Activated CD4-positive, alpha-beta memory T cell treated with anti-CD3 and anti-CD28 coated beads for 36 hours (primary cell): ENCODE data around the gene DOCK10. TPM values are rescaled to one million over a fixed set of nuclear protein-coding genes. Genes with fewer than 3 reads are reported as not detected.
"Not testable (repeated sequence)": the region's sequence is repeated elsewhere in the genome, so short reads cannot be mapped to it uniquely, and the experiment has no call there.

ENCODE experiments used
- CTCF ChIA-PET: fragments of 350-600 bp; sonication (Branson Sonifier 250); formaldehyde crosslinking; loops from one replicate; lab custom pipeline; 2021; ENCODE audit warnings: antibody characterized with exemption, inconsistent platforms; lab: Charles Lee
- POLR2A ChIA-PET: fragments of 350-600 bp; sonication (Branson Sonifier 250); formaldehyde crosslinking; loops from one replicate; lab custom pipeline; 2021; ENCODE audit warnings: antibody characterized with exemption; lab: Charles Lee
- DNase-seq: peaks from one replicate; pipeline ENCODE4 v3.0.0-alpha.2; 2020
- H3K27ac Mint-ChIP-seq: one replicate; pipeline ENCODE4 v1.8.0; 2021; ENCODE audit warnings: mixed read lengths
- H3K27me3 Mint-ChIP-seq: one replicate; pipeline ENCODE4 v1.8.0; 2021; ENCODE audit warnings: mixed read lengths
- H3K36me3 Mint-ChIP-seq: one replicate; pipeline ENCODE4 v1.8.0; 2021; ENCODE audit warnings: mixed read lengths
- H3K4me1 Mint-ChIP-seq: one replicate; pipeline ENCODE4 v1.8.0; 2021; ENCODE audit warnings: low read depth, mixed read lengths
- H3K4me3 Mint-ChIP-seq: one replicate; pipeline ENCODE4 v1.8.0; 2021; ENCODE audit warnings: mild to moderate bottlenecking, mixed read lengths
- H3K9me3 Mint-ChIP-seq: one replicate; pipeline ENCODE4 v1.8.0; 2021; ENCODE audit warnings: mixed read lengths
- intact Hi-C: fragments of 100-400 bp; cut with micrococcal nuclease; formaldehyde crosslinking; loops from one replicate; pipeline ENCODE4 v1.15.1; 2023
- total RNA-seq, 2 experiments: library from RNA; stranded (reverse); gene quantifications; one replicate each; pipeline ENCODE4 v1.2.3, GENCODE V29; 2021

DOCK10 gene
- total RNA-seq, 2 experiments from 2014 or later, result 134 to 139 TPM

- ChIA-PET POLR2A (interaction anchor here (1.0 to 12.2 kb wide), 4 partner anchors 8 to 22 kb away, joined by 3 to 209 read pairs (median 14); no protein-coding TSS in a partner anchor), CTCF (interaction anchor here (0.9 to 3.8 kb wide), 3 partner anchors 18 to 62 kb away, joined by 4 to 29 read pairs (median 5); no protein-coding TSS in a partner anchor)
- peak overlapping the region; percentile 81 for H3K4me3 Mint-ChIP-seq
- intact Hi-C loops, result loop anchor here (5.0 kb wide), 1 partner anchor 358 kb away; the partner anchor contains the start of gene CUL3
- H3K27ac Mint-ChIP-seq, result peak overlapping the region; percentile 98
- no peak for DNase-seq
- H3K27me3 Mint-ChIP-seq, result no peaks in the 10 kb centered on the region
- peaks cover 31% of the 10 kb centered on the region for H3K36me3 Mint-ChIP-seq
- H3K4me1 Mint-ChIP-seq, result peaks cover 64% of the 10 kb centered on the region
- no peaks in the 10 kb centered on the region for H3K9me3 Mint-ChIP-seq
These were observed 97.3 kb downstream of the DOCK10 start for GRCh38 chr2:224944707-224945547.

DNA sequence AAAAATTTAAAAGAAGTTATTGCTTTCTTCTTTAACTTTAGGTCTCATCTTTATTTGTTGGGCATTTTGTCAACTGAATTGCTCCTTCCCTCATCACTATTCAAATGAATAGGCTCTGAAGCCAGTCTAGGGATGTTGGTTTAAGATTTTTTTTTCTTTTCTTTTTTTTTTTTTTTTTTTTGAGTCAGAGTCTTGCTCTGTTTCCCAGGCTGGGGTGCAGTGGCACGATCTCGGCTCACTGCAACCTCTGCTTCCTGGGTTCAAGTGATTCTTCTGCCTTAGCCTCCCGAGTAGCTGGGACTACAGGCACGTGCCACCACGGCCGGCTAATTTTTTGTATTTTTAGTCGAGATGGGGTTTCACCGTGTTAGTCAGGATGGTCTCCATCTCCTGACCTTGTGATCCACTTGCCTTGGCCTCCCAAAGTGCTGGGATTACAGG lies 98.6 kb downstream of the DOCK10 start:
- POLR2A ChIA-PET, result interaction anchor here (0.5 to 12.2 kb wide), 12 partner anchors 8 to 95 kb away, joined by 3 to 209 read pairs (median 4); no protein-coding TSS in a partner anchor
- H3K27me3 Mint-ChIP-seq, H3K9me3 Mint-ChIP-seq: not testable (repeated sequence)
- Mint-ChIP-seq H3K4me3 (peak overlapping the region; percentile 81), H3K36me3 (peaks cover 27% of the 10 kb centered on the region), H3K4me1 (peaks cover 61% of the 10 kb centered on the region), H3K27ac (peak overlapping the region; percentile 98)
- intact Hi-C loops, result loop anchor here (1.0 kb wide), 2 partner anchors 8 to 18 kb away; no protein-coding TSS in a partner anchor
- peak; percentile 82 for DNase-seq
- CTCF ChIA-PET, result interaction anchor here (1.0 to 3.8 kb wide), 3 partner anchors 16 to 58 kb away, joined by 4 to 29 read pairs (median 15); no protein-coding TSS in a partner anchor

- no peaks in the 10 kb centered on the region for H3K27me3 Mint-ChIP-seq
- H3K4me1 Mint-ChIP-seq, result peaks cover 61% of the 10 kb centered on the region
- DNase-seq, result no peak
- H3K27ac Mint-ChIP-seq, result peak overlapping the region; percentile 83
- H3K36me3 Mint-ChIP-seq, result peaks cover 27% of the 10 kb centered on the region
- intact Hi-C loops, result no loop called here
- POLR2A ChIA-PET, result interaction anchor here (0.6 to 12.2 kb wide), 7 partner anchors 9 to 100 kb away, joined by 3 to 209 read pairs (median 6); partner anchors contain the start of gene DOCK10
- peak overlapping the region; percentile 45 for H3K4me3 Mint-ChIP-seq
- H3K9me3 Mint-ChIP-seq, result no peaks in the 10 kb centered on the region
- CTCF ChIA-PET, result interaction anchor here (1.7 to 3.8 kb wide), 3 partner anchors 15 to 62 kb away, joined by 5 to 29 read pairs (median 15); no protein-coding TSS in a partner anchor
These were observed 100.3 kb downstream of the DOCK10 start for GRCh38 chr2:224941960-224942359.

GRCh38 chr2:224940618-224941017 lies 101.7 kb downstream of the DOCK10 start:
- POLR2A ChIA-PET, result interaction anchor here (12.2 kb wide), 1 partner anchor 13 kb away, joined by 209 read pairs; no protein-coding TSS in a partner anchor
- H3K4me1 Mint-ChIP-seq, result peaks cover 71% of the 10 kb centered on the region
- peaks cover 22% of the 10 kb centered on the region for H3K36me3 Mint-ChIP-seq
- H3K27ac Mint-ChIP-seq, result peak overlapping the region; percentile 77
- intact Hi-C loops, result no loop called here
- peak; percentile 35 for DNase-seq
- peak overlapping the region; percentile 50 for H3K4me3 Mint-ChIP-seq
- CTCF ChIA-PET, result interaction anchor here (0.6 to 3.7 kb wide), 2 partner anchors 44 to 61 kb away, joined by 3 to 15 read pairs; no protein-coding TSS in a partner anchor
- H3K9me3 Mint-ChIP-seq, result no peaks in the 10 kb centered on the region
- H3K27me3 Mint-ChIP-seq, result no peaks in the 10 kb centered on the region

GRCh38 chr2:224938651-224939182 lies 103.6 kb downstream of the DOCK10 start:
- Mint-ChIP-seq H3K9me3 (no peaks in the 10 kb centered on the region), H3K27ac (peak overlapping the region; percentile 79), H3K4me3 (peak overlapping the region; percentile 67), H3K27me3 (no peaks in the 10 kb centered on the region), H3K4me1 (peaks cover 80% of the 10 kb centered on the region), H3K36me3 (peaks cover 12% of the 10 kb centered on the region)
- CTCF ChIA-PET, result interaction anchor here (0.6 to 4.4 kb wide), 4 partner anchors 10 to 1274 kb away, joined by 3 to 29 read pairs (median 6); no protein-coding TSS in a partner anchor
- DNase-seq, result peak; percentile 56
- intact Hi-C loops, result loop anchor here (1.0 to 2.0 kb wide), 4 partner anchors 11 to 102 kb away; no protein-coding TSS in a partner anchor
- POLR2A ChIA-PET, result interaction anchor here (0.6 to 12.2 kb wide), 4 partner anchors 11 to 63 kb away, joined by 3 to 209 read pairs (median 4); no protein-coding TSS in a partner anchor

DNA sequence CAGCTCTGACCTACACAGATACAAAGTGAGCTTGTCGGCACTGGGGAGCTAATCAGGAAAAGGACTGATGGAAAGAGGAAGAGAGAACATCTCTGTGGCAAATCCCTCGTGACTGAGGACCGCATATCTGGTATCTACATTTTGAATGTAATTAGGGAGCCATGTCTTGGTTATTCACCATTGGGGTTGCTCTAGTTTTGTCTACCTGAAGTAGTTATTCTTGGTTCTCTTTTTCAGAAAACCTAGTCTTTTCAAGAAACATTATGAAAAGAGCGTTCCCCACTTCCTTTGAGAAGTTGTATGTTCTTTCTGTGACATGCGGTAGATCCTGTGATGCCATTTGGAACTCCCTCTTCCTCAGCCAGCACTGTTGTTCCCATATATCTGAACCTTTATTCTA lies 104.4 kb downstream of the DOCK10 start:
- DNase-seq, result no peak
- H3K4me1 Mint-ChIP-seq, result peaks cover 83% of the 10 kb centered on the region

GRCh38 chr2:224934526-224935188 lies 107.6 kb downstream of the DOCK10 start:
- POLR2A ChIA-PET, result interaction anchor here (0.8 to 1.1 kb wide), 2 partner anchors 9 to 12 kb away, joined by 3 to 4 read pairs; no protein-coding TSS in a partner anchor
- intact Hi-C loops, result no loop called here
- Mint-ChIP-seq H3K27ac (peak overlapping the region; percentile 69), H3K4me1 (peaks cover 89% of the 10 kb centered on the region), H3K4me3 (no peak overlapping the region), H3K27me3 (no peaks in the 10 kb centered on the region), H3K36me3 (peaks cover 24% of the 10 kb centered on the region), H3K9me3 (no peaks in the 10 kb centered on the region)
- no peak for DNase-seq
- CTCF ChIA-PET, result no interaction called here

More for the DNA sequence above, 104.4 kb downstream of the DOCK10 start:
- no peaks in the 10 kb centered on the region for H3K9me3 Mint-ChIP-seq
- H3K4me3 Mint-ChIP-seq, result peak overlapping the region; percentile 67
- H3K36me3 Mint-ChIP-seq, result peaks cover 15% of the 10 kb centered on the region
- H3K27me3 Mint-ChIP-seq, result no peaks in the 10 kb centered on the region
- H3K27ac Mint-ChIP-seq, result peak overlapping the region; percentile 79
- intact Hi-C loops, result loop anchor here (1.0 to 2.0 kb wide), 4 partner anchors 11 to 103 kb away; no protein-coding TSS in a partner anchor
- ChIA-PET CTCF (interaction anchor here (1.1 to 4.4 kb wide), 4 partner anchors 10 to 64 kb away, joined by 3 to 29 read pairs (median 6); no protein-coding TSS in a partner anchor), POLR2A (interaction anchor here (1.3 to 12.2 kb wide), 2 partner anchors 11 to 16 kb away, joined by 4 to 209 read pairs; no protein-coding TSS in a partner anchor)

DNA sequence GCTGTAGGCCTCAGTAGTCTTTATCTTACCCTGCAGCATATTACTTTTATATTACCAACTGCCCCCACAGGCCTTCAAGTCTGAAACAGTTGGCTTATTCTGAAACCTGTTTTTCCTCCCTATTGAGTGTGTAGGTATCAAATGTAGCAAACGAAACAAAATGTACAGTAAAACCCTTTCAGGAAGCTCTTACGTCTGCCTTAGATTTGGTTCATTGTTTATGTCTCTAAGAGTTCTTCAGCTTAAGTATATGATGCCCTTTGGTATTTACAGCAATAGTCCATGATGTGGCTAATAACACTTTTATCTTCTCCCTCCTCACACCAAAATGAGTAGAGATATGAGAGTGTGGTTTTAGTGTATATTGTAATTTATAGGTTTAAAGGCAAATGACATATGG lies 108.8 kb downstream of the DOCK10 start:
- Mint-ChIP-seq H3K36me3 (peaks cover 35% of the 10 kb centered on the region), H3K27ac (peak overlapping the region; percentile 78), H3K4me3 (peak overlapping the region; percentile 6), H3K4me1 (peaks cover 93% of the 10 kb centered on the region), H3K27me3 (no peaks in the 10 kb centered on the region), H3K9me3 (no peaks in the 10 kb centered on the region)
- POLR2A ChIA-PET, result interaction anchor here (0.9 to 2.9 kb wide), 6 partner anchors 8 to 50 kb away, joined by 3 to 23 read pairs (median 3); no protein-coding TSS in a partner anchor
- CTCF ChIA-PET, result interaction anchor here (1.0 to 4.3 kb wide), 4 partner anchors 13 to 76 kb away, joined by 3 to 43 read pairs (median 4); no protein-coding TSS in a partner anchor
- DNase-seq, result no peak
- intact Hi-C loops, result no loop called here

DNA sequence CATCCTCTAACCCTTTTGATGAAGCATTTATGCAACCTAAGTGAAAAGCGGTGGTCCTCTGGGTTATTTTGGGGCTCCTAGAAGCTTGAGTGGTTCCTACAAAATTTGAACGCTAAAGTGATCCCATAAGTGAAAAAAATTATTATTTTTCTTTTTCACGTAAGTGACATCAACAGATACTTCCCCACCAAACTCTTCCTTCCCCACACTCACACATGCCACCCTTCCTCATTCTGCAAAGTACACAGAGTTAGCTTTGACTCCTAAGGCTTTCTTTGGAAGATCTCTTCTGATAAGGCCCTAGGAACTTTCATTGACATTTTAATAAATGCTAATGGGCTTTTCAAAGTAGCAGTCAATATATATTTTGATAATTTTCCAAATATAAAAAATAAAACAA lies 109.7 kb downstream of the DOCK10 start:
- Mint-ChIP-seq H3K36me3 (peaks cover 41% of the 10 kb centered on the region), H3K4me1 (peaks cover 93% of the 10 kb centered on the region), H3K9me3 (no peaks in the 10 kb centered on the region), H3K4me3 (no peak overlapping the region), H3K27me3 (no peaks in the 10 kb centered on the region), H3K27ac (peak overlapping the region; percentile 41)
- POLR2A ChIA-PET, result interaction anchor here (1.1 to 2.9 kb wide), 3 partner anchors 11 to 14 kb away, joined by 3 to 23 read pairs (median 3); no protein-coding TSS in a partner anchor
- DNase-seq, result no peak
- CTCF ChIA-PET, result interaction anchor here (1.2 to 4.3 kb wide), 3 partner anchors 14 to 77 kb away, joined by 3 to 43 read pairs (median 6); no protein-coding TSS in a partner anchor
- intact Hi-C loops, result no loop called here

DNA sequence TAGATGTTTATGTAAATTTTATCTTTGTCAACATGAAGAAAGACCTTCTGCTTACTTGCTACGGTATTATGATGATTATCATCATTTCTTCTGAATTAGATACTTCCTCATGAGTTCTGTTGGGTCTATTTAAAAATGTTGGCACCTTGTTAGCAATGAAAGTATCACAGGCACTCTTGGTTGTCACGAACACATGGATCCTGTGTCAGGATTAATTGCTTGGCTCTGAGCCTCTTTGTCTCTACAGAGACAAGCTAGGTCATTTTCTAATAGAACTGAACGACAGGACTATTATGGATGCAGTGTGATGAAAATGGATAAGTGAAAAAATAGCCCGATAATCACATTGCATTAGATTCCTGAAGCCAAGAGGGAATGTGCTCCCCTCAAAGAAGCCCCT lies 110.3 kb downstream of the DOCK10 start:
- H3K9me3 Mint-ChIP-seq, result no peaks in the 10 kb centered on the region
- no peaks in the 10 kb centered on the region for H3K27me3 Mint-ChIP-seq
- peaks cover 94% of the 10 kb centered on the region for H3K4me1 Mint-ChIP-seq
- CTCF ChIA-PET, result interaction anchor here (0.6 to 4.3 kb wide), 2 partner anchors 67 to 70 kb away, joined by 3 to 43 read pairs; no protein-coding TSS in a partner anchor
- intact Hi-C loops, result loop anchor here (1.0 kb wide), 1 partner anchor 70 kb away; no protein-coding TSS in a partner anchor
- H3K36me3 Mint-ChIP-seq, result peaks cover 46% of the 10 kb centered on the region
- H3K4me3 Mint-ChIP-seq, result no peak overlapping the region
- DNase-seq, result no peak
- POLR2A ChIA-PET, result interaction anchor here (1.0 to 2.9 kb wide), 2 partner anchors 12 to 15 kb away, joined by 3 to 23 read pairs; no protein-coding TSS in a partner anchor
- H3K27ac Mint-ChIP-seq, result peak overlapping the region; percentile 96
